Stimulated activated CD4-positive, alpha-beta T cell treated with anti-CD3 and anti-CD28 coated beads, Interleukin-4, amount 100 ng/mL, for 1 hour (primary cell): Measurements from ENCODE around the gene BABAM2.

Experiments used
- DNase-seq: peaks from one replicate; pipeline ENCODE4 v3.0.0-alpha.2; 2020

BABAM2 gene

GRCh38 chr2:28135799-28136198 is 245.3 kb downstream of the BABAM2 start:
- DNase-seq = no peak

GRCh38 chr2:28136556-28136955 is 246.0 kb downstream of the BABAM2 start:
- no peak for DNase-seq

GRCh38 chr2:28137221-28137620 is 246.7 kb downstream of the BABAM2 start:
- DNase-seq = no peak

- no peak for DNase-seq
Measured at GRCh38 chr2:28142386-28142785, 251.9 kb downstream of the BABAM2 start.

- no peak for DNase-seq
Measured at GRCh38 chr2:28148000-28148399, 257.5 kb downstream of the BABAM2 start.

- DNase-seq = no peak
Measured at GRCh38 chr2:28148566-28148965, 258.0 kb downstream of the BABAM2 start.

- DNase-seq = no peak
Measured at GRCh38 chr2:28150236-28150915, 259.8 kb downstream of the BABAM2 start.

GRCh38 chr2:28150994-28151393 is 260.5 kb downstream of the BABAM2 start:
- DNase-seq = no peak

GRCh38 chr2:28152585-28153280 is 262.2 kb downstream of the BABAM2 start:
- no peak for DNase-seq

GRCh38 chr2:28153851-28154250 is 263.3 kb downstream of the BABAM2 start:
- DNase-seq = no peak

GRCh38 chr2:28155086-28155485 is 264.6 kb downstream of the BABAM2 start:
- no peak for DNase-seq

GRCh38 chr2:28155627-28156026 is 265.1 kb downstream of the BABAM2 start:
- DNase-seq = no peak

- no peak for DNase-seq
Measured at GRCh38 chr2:28158791-28159190, 268.3 kb downstream of the BABAM2 start.

GRCh38 chr2:28160986-28161425 is 270.5 kb downstream of the BABAM2 start:
- DNase-seq = no peak

- DNase-seq = no peak
Measured at GRCh38 chr2:28161466-28161865, 270.9 kb downstream of the BABAM2 start.

GRCh38 chr2:28162564-28162963 is 272.0 kb downstream of the BABAM2 start:
- DNase-seq = no peak

- no peak for DNase-seq
Measured at GRCh38 chr2:28163028-28163427, 272.5 kb downstream of the BABAM2 start.

GRCh38 chr2:28163627-28164279 is 273.2 kb downstream of the BABAM2 start:
- DNase-seq = no peak

- no peak for DNase-seq
Measured at GRCh38 chr2:28164280-28164801, 273.8 kb downstream of the BABAM2 start.

GRCh38 chr2:28165087-28165635 is 274.6 kb downstream of the BABAM2 start:
- no peak for DNase-seq

- DNase-seq = no peak
Measured at GRCh38 chr2:28166956-28167355, 276.4 kb downstream of the BABAM2 start.

- DNase-seq = no peak
Measured at GRCh38 chr2:28168376-28168775, 277.8 kb downstream of the BABAM2 start.

- DNase-seq = no peak
Measured at GRCh38 chr2:28169492-28169891, 279.0 kb downstream of the BABAM2 start.
